HCT116 (cell line): ENCODE measurements around the gene CETP. TPM values are rescaled to one million over a fixed set of nuclear protein-coding genes. Genes with fewer than 3 reads are reported as not detected.

ENCODE experiments used
- ATAC-seq: fragments of 200-7000 bp; cut with Tn5 transposase; 2 replicates; pipeline ENCODE4 v1.9.1; 2020; ENCODE audit warnings: mild to moderate bottlenecking, moderate library complexity
- BruUV-seq: library from RNA; stranded (reverse); fragments of 400-500 nt; replicated peaks from 2 replicates; lab custom pipeline; 2021; lab: Mats Ljungman, UMichigan
- CTCF ChIA-PET: fragments of 300-600 bp; sonication (Branson Sonifier 250); formaldehyde crosslinking; loops from one replicate; lab custom pipeline; 2021; ENCODE audit warnings: antibody characterized with exemption; lab: Charles Lee
- POLR2A ChIA-PET: fragments of 300-600, 350-600 bp; sonication (Branson Sonifier 250); formaldehyde crosslinking; loops from one replicate; lab custom pipeline; 2021; ENCODE audit warnings: antibody characterized with exemption; lab: Charles Lee
- RAD21 ChIA-PET, 2 experiments: fragments of 300-600 bp; sonication (Branson Sonifier 250); formaldehyde crosslinking; loops; one replicate each; lab custom pipeline; 2023; ENCODE audit warnings: low total read pairs in 2 of 2; ENCODE audit not compliant: uncharacterized antibody in 2 of 2, unreplicated experiment in 2 of 2, low non-redundant PET in 1 of 2; lab: Charles Lee
- DNase-seq: peaks from one replicate; pipeline ENCODE4 v3.0.0-alpha.2; 2010; ENCODE audit warnings: low read depth, low spot score
- H2AFZ ChIP-seq: fragments of 200-600 bp; shearing (Covaris generic), sonication (generic); 2 replicates; pipeline ENCODE4 v1.6.1; 2017; ENCODE audit warnings: low read depth, mixed run types, mixed read lengths, antibody characterized with exemption, low read length; ENCODE audit not compliant: poor library complexity, severe bottlenecking
- H3K27ac ChIP-seq: 2 replicates; pipeline ENCODE4 v1.5.1; 2012; ENCODE audit warnings: low read depth, low read length
- H3K27me3 ChIP-seq: fragments of 200-600 bp; sonication (generic); 2 replicates; pipeline ENCODE4 v1.6.1; 2016; ENCODE audit warnings: mixed run types, low read length, mixed read lengths; ENCODE audit not compliant: insufficient read depth
- H3K36me3 ChIP-seq, 2 experiments: fragments of 200-500 bp in 1 of 2; fragments of 200-600 bp in 1 of 2; sonication (Bioruptor generic) in 1 of 2; sonication (generic) in 1 of 2; 2 replicates each; pipeline versions ENCODE4 v1.5.1 to v1.6.1; 2014 to 2016; ENCODE audit warnings: low read length in 2 of 2, inconsistent platforms in 1 of 2, mixed read lengths in 1 of 2, mixed run types in 1 of 2; ENCODE audit not compliant: insufficient read depth in 2 of 2, control insufficient read depth in 1 of 2
- H3K4me1 ChIP-seq, 2 experiments: fragments of 200-600 bp in 1 of 2; sonication (generic) in 1 of 2; 2 replicates each; pipeline versions ENCODE4 v1.5.1 to v1.6.1; 2012 to 2017; ENCODE audit warnings: low read length in 2 of 2, inconsistent platforms in 1 of 2, mild to moderate bottlenecking in 1 of 2, mixed read lengths in 1 of 2, mixed run types in 1 of 2, moderate library complexity in 1 of 2; ENCODE audit not compliant: insufficient read depth in 2 of 2, control insufficient read depth in 1 of 2
- H3K4me2 ChIP-seq: fragments of 200-600 bp; sonication (generic); 2 replicates; pipeline ENCODE4 v1.6.1; 2017; ENCODE audit warnings: mixed run types, low read length, mixed read lengths
- H3K4me3 ChIP-seq, 2 experiments: fragments of 200-600 bp in 1 of 2; sonication (generic) in 1 of 2; replicated peaks in 1 of 2; 2 replicates each; pipeline ENCODE4 v1.5.1; 2011 to 2016; ENCODE audit warnings: low read length in 2 of 2, control low read depth in 1 of 2, low read depth in 1 of 2, mild to moderate bottlenecking in 1 of 2, mixed read lengths in 1 of 2, mixed run types in 1 of 2
- H3K79me2 ChIP-seq: fragments of 200-600 bp; sonication (generic); 2 replicates; pipeline ENCODE4 v1.6.1; 2017; ENCODE audit warnings: mild to moderate bottlenecking, mixed run types, low read length, moderate library complexity, mixed read lengths; ENCODE audit not compliant: insufficient read depth
- H3K9ac ChIP-seq: fragments of 200-600 bp; sonication (generic); 2 replicates; pipeline ENCODE4 v1.6.1; 2016; ENCODE audit warnings: low read length, mixed read lengths
- H3K9me2 ChIP-seq: fragments of 200-600 bp; sonication (generic), shearing (Covaris generic); 2 replicates; pipeline ENCODE4 v1.6.1; 2017; ENCODE audit warnings: mixed run types, mild to moderate bottlenecking, moderate library complexity; ENCODE audit not compliant: insufficient read depth
- H3K9me3 ChIP-seq, 2 experiments: fragments of 200-500 bp in 1 of 2; fragments of 200-600 bp in 1 of 2; sonication (Bioruptor generic) in 1 of 2; sonication (generic) in 1 of 2; 2 replicates each; pipeline ENCODE4 v1.6.1; 2014 to 2017; ENCODE audit warnings: low read length in 2 of 2, mixed read lengths in 2 of 2, inconsistent platforms in 1 of 2, low read depth in 1 of 2, mild to moderate bottlenecking in 1 of 2, mixed run types in 1 of 2, moderate library complexity in 1 of 2; ENCODE audit not compliant: control insufficient read depth in 1 of 2, insufficient read depth in 1 of 2
- H4K20me1 ChIP-seq: fragments of 200-600 bp; sonication (generic), shearing (Covaris generic); 2 replicates; pipeline ENCODE4 v1.6.1; 2017; ENCODE audit warnings: mixed run types, mild to moderate bottlenecking, moderate library complexity; ENCODE audit not compliant: insufficient read depth
- CBX3 ChIP-seq: IDR thresholded peaks from 2 replicates; pipeline ENCODE4 v1.6.1; 2012; ENCODE audit warnings: low read depth
- CEBPB ChIP-seq: IDR thresholded peaks from 2 replicates; pipeline ENCODE4 v1.6.1; 2012; ENCODE audit warnings: low read depth
- EGR1 ChIP-seq: IDR thresholded peaks from 2 replicates; pipeline ENCODE4 v1.6.1; 2012; ENCODE audit warnings: low read depth
- ELF1 ChIP-seq: IDR thresholded peaks from 2 replicates; pipeline ENCODE4 v1.6.1; 2012; ENCODE audit warnings: low read depth, borderline replicate concordance
- EZH2 ChIP-seq: fragments of 200-600 bp; sonication (generic); IDR thresholded peaks from 2 replicates; pipeline ENCODE4 v1.6.1; 2017; ENCODE audit warnings: antibody characterized with exemption, mixed run types
- EZH2phosphoT487 ChIP-seq: fragments of 200-600 bp; IDR thresholded peaks from 2 replicates; pipeline ENCODE4 v1.6.1; 2018; ENCODE audit warnings: antibody characterized with exemption, borderline replicate concordance
- FOSL1 ChIP-seq: IDR thresholded peaks from 2 replicates; pipeline ENCODE4 v1.6.1; 2012; ENCODE audit warnings: low read depth
- JUND ChIP-seq: IDR thresholded peaks from 2 replicates; pipeline ENCODE4 v1.6.1; 2012
- POLR2A ChIP-seq: IDR thresholded peaks from 2 replicates; pipeline ENCODE4 v1.7.0; 2011; ENCODE audit warnings: borderline replicate concordance; ENCODE audit not compliant: insufficient read depth, insufficient read length; ENCODE audit errors: extremely low read depth
- POLR2AphosphoS5 ChIP-seq: IDR thresholded peaks from 2 replicates; pipeline ENCODE4 v1.6.1; 2011; ENCODE audit warnings: mild to moderate bottlenecking, low read depth, low read length, moderate library complexity
- SIN3A ChIP-seq: IDR thresholded peaks from 2 replicates; pipeline ENCODE4 v1.6.1; 2012; ENCODE audit warnings: low read depth
- SP1 ChIP-seq: IDR thresholded peaks from 2 replicates; pipeline ENCODE4 v1.6.1; 2012; ENCODE audit warnings: low read depth
- SRF ChIP-seq: IDR thresholded peaks from 2 replicates; pipeline ENCODE4 v1.6.1; 2012; ENCODE audit warnings: low read depth
- YY1 ChIP-seq: IDR thresholded peaks from 2 replicates; pipeline ENCODE4 v1.6.1; 2011; ENCODE audit warnings: low read length, low read depth, moderate library complexity, mild to moderate bottlenecking; ENCODE audit not compliant: insufficient replicate concordance; ENCODE audit errors: extremely low read depth
- ZFX ChIP-seq: fragments of 450-650 bp; IDR thresholded peaks from 2 replicates; pipeline ENCODE4 v1.6.1; 2017
- ZNF274 ChIP-seq: fragments of 200-500 bp; sonication (Bioruptor generic); IDR thresholded peaks from 2 replicates; pipeline ENCODE4 v1.6.1; 2014; ENCODE audit warnings: mild to moderate bottlenecking, low read depth, low read length, inconsistent platforms
- intact Hi-C: fragments of 100-400 bp; cut with micrococcal nuclease; formaldehyde crosslinking; loops from 2 replicates; pipeline ENCODE4 v1.10.0; 2022
- total RNA-seq: library from RNA; stranded (reverse); gene quantifications from one replicate; pipeline ENCODE4 v1.2.1, GENCODE V29; 2021; ENCODE audit not compliant: unreplicated experiment
- TF ChIP-seq, protein P1 (sequence below): IDR thresholded peaks from 2 replicates; pipeline ENCODE4 v1.6.1; 2012; ENCODE audit warnings: low read depth
- TF ChIP-seq, protein P2 (sequence below), 3 experiments: fragments of 200-600 bp in 1 of 3; sonication (generic) in 1 of 3; IDR thresholded peaks in 2 of 3; conservative IDR thresholded peaks in 1 of 3; 2 replicates each; pipeline ENCODE4 v1.5.1; 2012 to 2017; ENCODE audit warnings: low read depth in 2 of 3, low read length in 2 of 3, antibody characterized with exemption in 1 of 3, borderline replicate concordance in 1 of 3, control low read depth in 1 of 3, mild to moderate bottlenecking in 1 of 3, mixed read lengths in 1 of 3, mixed run types in 1 of 3, moderate library complexity in 1 of 3; ENCODE audit not compliant: insufficient read depth in 1 of 3
- TF ChIP-seq, protein P3 (sequence below): IDR thresholded peaks from 2 replicates; pipeline ENCODE4 v1.6.1; 2012
- TF ChIP-seq, protein P4 (sequence below): IDR thresholded peaks from 2 replicates; pipeline ENCODE4 v1.6.1; 2012

Gene CETP
- total RNA-seq, 1 experiment from 2014 or later, result not detected

DNA sequence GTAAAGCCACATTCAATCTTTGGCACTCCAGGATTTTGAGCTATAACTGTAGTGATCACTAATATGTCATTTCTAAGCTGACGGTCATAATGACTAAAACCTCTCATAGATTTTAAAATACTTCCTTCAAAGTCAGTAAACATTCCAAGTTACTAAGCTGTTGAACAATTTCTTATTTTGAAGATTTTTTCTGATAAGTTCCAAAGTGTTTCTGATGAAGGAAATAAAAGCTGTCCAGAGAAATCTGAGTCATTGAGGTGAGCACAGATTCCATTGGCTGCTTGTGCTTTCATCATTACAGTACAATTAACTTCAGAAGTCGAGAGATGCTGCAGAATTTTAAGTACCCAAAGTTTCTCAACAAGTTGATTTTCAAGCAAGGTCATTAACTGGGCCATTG, 51.5 kb downstream of the CETP start:
- POLR2A ChIA-PET, result no interaction called here
- intact Hi-C loops, result no loop called here
- CTCF ChIA-PET, result no interaction called here
- Histone ChIP-seq H4K20me1 (no peaks in the 10 kb centered on the region), H3K27ac (peak overlapping the region; percentile 15; the same call in 1 of the 2 replicates), H3K79me2 (no peaks in the 10 kb centered on the region), H3K27me3 (no peaks in the 10 kb centered on the region), H3K9ac (no peak overlapping the region), H3K9me2 (no peaks in the 10 kb centered on the region), H3K36me3 (no peaks in the 10 kb centered on the region), H3K9me3 (no peaks in the 10 kb centered on the region), H3K4me1 (peaks cover 0 to 20% of the 10 kb centered on the region in 2 experiments; a peak in 2 of 4 replicates), H2AFZ (no peak overlapping the region), H3K4me2 (peak overlapping the region; percentile 32; the same call in 1 of the 2 replicates), H3K4me3 (no peak overlapping the region)
- RAD21 ChIA-PET, result no interaction called here
- ATAC-seq, result no peak
- DNase-seq, result no peak
- BruUV-seq, result no TSS peak
- TF ChIP-seq YY1, result no peak
- TF ChIP-seq EZH2, result no peak
- TF ChIP-seq, protein P1, sequence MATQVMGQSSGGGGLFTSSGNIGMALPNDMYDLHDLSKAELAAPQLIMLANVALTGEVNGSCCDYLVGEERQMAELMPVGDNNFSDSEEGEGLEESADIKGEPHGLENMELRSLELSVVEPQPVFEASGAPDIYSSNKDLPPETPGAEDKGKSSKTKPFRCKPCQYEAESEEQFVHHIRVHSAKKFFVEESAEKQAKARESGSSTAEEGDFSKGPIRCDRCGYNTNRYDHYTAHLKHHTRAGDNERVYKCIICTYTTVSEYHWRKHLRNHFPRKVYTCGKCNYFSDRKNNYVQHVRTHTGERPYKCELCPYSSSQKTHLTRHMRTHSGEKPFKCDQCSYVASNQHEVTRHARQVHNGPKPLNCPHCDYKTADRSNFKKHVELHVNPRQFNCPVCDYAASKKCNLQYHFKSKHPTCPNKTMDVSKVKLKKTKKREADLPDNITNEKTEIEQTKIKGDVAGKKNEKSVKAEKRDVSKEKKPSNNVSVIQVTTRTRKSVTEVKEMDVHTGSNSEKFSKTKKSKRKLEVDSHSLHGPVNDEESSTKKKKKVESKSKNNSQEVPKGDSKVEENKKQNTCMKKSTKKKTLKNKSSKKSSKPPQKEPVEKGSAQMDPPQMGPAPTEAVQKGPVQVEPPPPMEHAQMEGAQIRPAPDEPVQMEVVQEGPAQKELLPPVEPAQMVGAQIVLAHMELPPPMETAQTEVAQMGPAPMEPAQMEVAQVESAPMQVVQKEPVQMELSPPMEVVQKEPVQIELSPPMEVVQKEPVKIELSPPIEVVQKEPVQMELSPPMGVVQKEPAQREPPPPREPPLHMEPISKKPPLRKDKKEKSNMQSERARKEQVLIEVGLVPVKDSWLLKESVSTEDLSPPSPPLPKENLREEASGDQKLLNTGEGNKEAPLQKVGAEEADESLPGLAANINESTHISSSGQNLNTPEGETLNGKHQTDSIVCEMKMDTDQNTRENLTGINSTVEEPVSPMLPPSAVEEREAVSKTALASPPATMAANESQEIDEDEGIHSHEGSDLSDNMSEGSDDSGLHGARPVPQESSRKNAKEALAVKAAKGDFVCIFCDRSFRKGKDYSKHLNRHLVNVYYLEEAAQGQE, result no peak
- TF ChIP-seq SRF, result no peak
- TF ChIP-seq, protein P2, sequence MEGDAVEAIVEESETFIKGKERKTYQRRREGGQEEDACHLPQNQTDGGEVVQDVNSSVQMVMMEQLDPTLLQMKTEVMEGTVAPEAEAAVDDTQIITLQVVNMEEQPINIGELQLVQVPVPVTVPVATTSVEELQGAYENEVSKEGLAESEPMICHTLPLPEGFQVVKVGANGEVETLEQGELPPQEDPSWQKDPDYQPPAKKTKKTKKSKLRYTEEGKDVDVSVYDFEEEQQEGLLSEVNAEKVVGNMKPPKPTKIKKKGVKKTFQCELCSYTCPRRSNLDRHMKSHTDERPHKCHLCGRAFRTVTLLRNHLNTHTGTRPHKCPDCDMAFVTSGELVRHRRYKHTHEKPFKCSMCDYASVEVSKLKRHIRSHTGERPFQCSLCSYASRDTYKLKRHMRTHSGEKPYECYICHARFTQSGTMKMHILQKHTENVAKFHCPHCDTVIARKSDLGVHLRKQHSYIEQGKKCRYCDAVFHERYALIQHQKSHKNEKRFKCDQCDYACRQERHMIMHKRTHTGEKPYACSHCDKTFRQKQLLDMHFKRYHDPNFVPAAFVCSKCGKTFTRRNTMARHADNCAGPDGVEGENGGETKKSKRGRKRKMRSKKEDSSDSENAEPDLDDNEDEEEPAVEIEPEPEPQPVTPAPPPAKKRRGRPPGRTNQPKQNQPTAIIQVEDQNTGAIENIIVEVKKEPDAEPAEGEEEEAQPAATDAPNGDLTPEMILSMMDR (IDR thresholded peaks at IDR 0.05 in 2 of 3, conservative IDR thresholded peaks at IDR 0.05 in 1 of 3; ENCODE audit: borderline replicate concordance in 1 of 3, insufficient read depth in 1 of 3, low read depth in 2 of 3, low read length in 2 of 3), result no peak
- no peak for TF ChIP-seq ZFX
- TF ChIP-seq ZNF274, result no peak
- no peak for TF ChIP-seq EGR1
- no peak for TF ChIP-seq ELF1
- TF ChIP-seq SIN3A, result no peak
- no peak for TF ChIP-seq CEBPB
- TF ChIP-seq, protein P3, sequence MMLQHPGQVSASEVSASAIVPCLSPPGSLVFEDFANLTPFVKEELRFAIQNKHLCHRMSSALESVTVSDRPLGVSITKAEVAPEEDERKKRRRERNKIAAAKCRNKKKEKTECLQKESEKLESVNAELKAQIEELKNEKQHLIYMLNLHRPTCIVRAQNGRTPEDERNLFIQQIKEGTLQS, result no peak
- no peak for TF ChIP-seq JUND
- TF ChIP-seq EZH2phosphoT487, result no peak
- no peak for TF ChIP-seq POLR2A
- TF ChIP-seq SP1, result no peak
- no peak for TF ChIP-seq POLR2AphosphoS5
- no peak for TF ChIP-seq CBX3
- TF ChIP-seq, protein P4, sequence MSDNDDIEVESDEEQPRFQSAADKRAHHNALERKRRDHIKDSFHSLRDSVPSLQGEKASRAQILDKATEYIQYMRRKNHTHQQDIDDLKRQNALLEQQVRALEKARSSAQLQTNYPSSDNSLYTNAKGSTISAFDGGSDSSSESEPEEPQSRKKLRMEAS, result no peak
- no peak for TF ChIP-seq FOSL1
